T-cell (primary cell): Measurements from ENCODE around the gene CHML. TPM values are rescaled to one million over a fixed set of nuclear protein-coding genes. Genes with fewer than 3 reads are reported as not detected.

ENCODE experiments used
- ATAC-seq, 4 experiments: fragments of 200-7000 bp in 3 of 4; fragments of 150-1000 bp in 1 of 4; cut with Tn5 transposase; replicated peaks in 1 of 4; 1 replicate in 3 of 4; 2 replicates in 1 of 4; pipeline ENCODE4 v1.10.0; 2021; ENCODE audit warnings: moderate library complexity in 3 of 4, mild to moderate bottlenecking in 2 of 4, moderate number of reproducible peaks in 1 of 4
- CTCF ChIA-PET, 2 donors: fragments of 300-600 bp; sonication (Branson Sonifier 250); formaldehyde crosslinking; loops; one replicate each; lab custom pipeline; 2022; ENCODE audit warnings: antibody characterized with exemption in 2 of 2; lab: Charles Lee
- POLR2A ChIA-PET, 2 donors: fragments of 300-600 bp; sonication (Branson Sonifier 250); formaldehyde crosslinking; loops; one replicate each; lab custom pipeline; 2022; ENCODE audit warnings: antibody characterized with exemption in 2 of 2; lab: Charles Lee
- DNase-seq, 35 experiments: peaks; one replicate each; pipeline versions ENCODE4 v3.0.0 to v3.0.0-alpha.2; 2013 to 2023
- H3K27ac ChIP-seq: one replicate; pipeline ENCODE4 v1.5.1; 2013; ENCODE audit warnings: low read length
- H3K27me3 ChIP-seq, 2 experiments: replicated peaks in 1 of 2; 1 replicate in 1 of 2; 2 replicates in 1 of 2; pipeline versions ENCODE4 v1.6.1 to v1.7.0; 2013; ENCODE audit warnings: low read length in 1 of 2, mixed read lengths in 1 of 2; ENCODE audit not compliant: control insufficient read depth in 2 of 2, insufficient read depth in 2 of 2; ENCODE audit errors: extremely low read depth in 1 of 2
- H3K36me3 ChIP-seq, 2 donors: 1 replicate in 1 of 2; 2 replicates in 1 of 2; pipeline versions ENCODE4 v1.6.1 to v1.7.0; 2013; ENCODE audit warnings: low read length in 1 of 2; ENCODE audit not compliant: control insufficient read depth in 2 of 2, insufficient read depth in 1 of 2; ENCODE audit errors: extremely low read depth in 1 of 2
- H3K4me1 ChIP-seq, 2 experiments: 1 replicate in 1 of 2; 2 replicates in 1 of 2; pipeline versions ENCODE4 v1.6.1 to v1.7.0; 2013; ENCODE audit warnings: low read length in 2 of 2, mixed read lengths in 1 of 2; ENCODE audit not compliant: insufficient read depth in 2 of 2, control insufficient read depth in 1 of 2; ENCODE audit errors: extremely low read depth in 1 of 2
- H3K4me3 ChIP-seq, 2 donors: 1 replicate in 1 of 2; 2 replicates in 1 of 2; pipeline versions ENCODE4 v1.5.1 to v1.7.0; 2013; ENCODE audit warnings: mild to moderate bottlenecking in 2 of 2, low read length in 1 of 2, moderate library complexity in 1 of 2; ENCODE audit not compliant: control insufficient read depth in 1 of 2; ENCODE audit errors: extremely low read depth in 1 of 2
- H3K9me3 ChIP-seq: 2 replicates; pipeline ENCODE4 v1.7.0; 2013
- H3K27ac Mint-ChIP-seq, 2 donors: one replicate each; pipeline ENCODE4 v1.8.0; 2020 to 2021; ENCODE audit warnings: mild to moderate bottlenecking in 2 of 2, mixed read lengths in 2 of 2
- H3K27me3 Mint-ChIP-seq, 2 donors: one replicate each; pipeline ENCODE4 v1.8.0; 2021 to 2022; ENCODE audit warnings: mixed read lengths in 2 of 2
- H3K36me3 Mint-ChIP-seq: one replicate; pipeline ENCODE4 v1.8.0; 2021; ENCODE audit warnings: mixed read lengths
- H3K4me1 Mint-ChIP-seq, 3 donors: one replicate each; pipeline ENCODE4 v1.8.0; 2020 to 2022; ENCODE audit warnings: mixed read lengths in 3 of 3, mild to moderate bottlenecking in 1 of 3
- H3K4me3 Mint-ChIP-seq, 3 donors: one replicate each; pipeline ENCODE4 v1.8.0; 2020 to 2022; ENCODE audit warnings: mild to moderate bottlenecking in 3 of 3, mixed read lengths in 3 of 3, moderate library complexity in 3 of 3
- H3K9me3 Mint-ChIP-seq, 3 donors: one replicate each; pipeline ENCODE4 v1.8.0; 2020 to 2022; ENCODE audit warnings: mixed read lengths in 3 of 3
- WGBS: methylation state at CpG from one replicate; pipeline ENCODE4 v1.1.5; 2013; ENCODE audit warnings: missing lambda C conversion rate; ENCODE audit not compliant: insufficient coverage; 5-methylcytosine and 5-hydroxymethylcytosine counted together
- total RNA-seq, 35 experiments: library from RNA in 6 of 35; stranded (reverse) in 6 of 35; fragments of 120-200 nt in 1 of 35; gene quantifications; one replicate each; pipeline versions ENCODE4 v1.2.1 to v1.2.4 and lab custom pipeline; 2013 to 2026

CHML gene
- total RNA-seq, 5 donors from 2014 or later (not counting 1 experiment from before 2014, with no cell fraction given): 6.5 to 15.8 (median 12.4) TPM

DNA sequence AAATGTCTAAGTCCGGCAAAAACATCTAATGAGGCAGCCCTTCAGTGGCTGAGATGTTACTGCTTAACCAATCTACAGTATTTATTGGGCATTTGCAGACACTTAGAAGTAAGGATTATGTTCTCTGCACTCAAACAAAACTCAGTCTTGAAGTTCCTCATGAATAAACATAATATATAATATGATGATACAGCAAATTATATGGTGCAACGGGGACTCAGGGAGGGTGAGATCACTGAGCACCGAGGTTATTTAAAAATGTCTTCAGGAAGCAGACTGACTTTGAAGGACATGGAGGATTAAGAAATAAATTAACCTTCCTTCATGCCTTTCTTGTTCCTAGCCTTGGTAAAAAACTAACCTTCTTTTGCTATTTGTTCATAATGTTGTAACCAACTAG lies 39.8 kb upstream of the CHML start:
- H3K27ac ChIP-seq: no peak overlapping the region
- Mint-ChIP-seq H3K27me3 (peaks cover 0 to 3% of the 10 kb centered on the region in 2 donors), H3K4me3 (no peak overlapping the region), H3K9me3 (peaks cover 0 to 4% (median 0%) of the 10 kb centered on the region in 3 donors), H3K27ac (peak overlapping the region in 1 of 2 donors; percentile 59), H3K36me3 (peaks cover 7% of the 10 kb centered on the region), H3K4me1 (peaks cover 22 to 28% (median 25%) of the 10 kb centered on the region in 3 donors)
- ChIA-PET POLR2A (no interaction called here), CTCF (no interaction called here)
- H3K36me3 ChIP-seq: no peaks in the 10 kb centered on the region
- H3K9me3 ChIP-seq: no peaks in the 10 kb centered on the region
- no peaks in the 10 kb centered on the region for H3K27me3 ChIP-seq
- DNase-seq: no peak
- no peak overlapping the region for H3K4me3 ChIP-seq
- WGBS: no CpG with 5 or more reads among the region's 3 CpGs
- no peak for ATAC-seq
- peaks cover 9 to 26% of the 10 kb centered on the region in 2 experiments for H3K4me1 ChIP-seq

GRCh38 chr1:241679404-241679803 lies 39.2 kb upstream of the CHML start:
- DNase-seq (no peak), ATAC-seq (no peak)
- Histone ChIP-seq H3K4me1 (peaks cover 9 to 26% of the 10 kb centered on the region in 2 experiments), H3K36me3 (no peaks in the 10 kb centered on the region), H3K9me3 (no peaks in the 10 kb centered on the region), H3K4me3 (no peak overlapping the region), H3K27ac (no peak overlapping the region), H3K27me3 (no peaks in the 10 kb centered on the region)
- Mint-ChIP-seq H3K36me3 (peaks cover 7% of the 10 kb centered on the region), H3K4me3 (no peak overlapping the region), H3K27me3 (peaks cover 0 to 3% of the 10 kb centered on the region in 2 donors), H3K27ac (no peak overlapping the region), H3K9me3 (peaks cover 0 to 4% (median 0%) of the 10 kb centered on the region in 3 donors), H3K4me1 (peaks cover 22 to 28% (median 25%) of the 10 kb centered on the region in 3 donors)
- ChIA-PET CTCF (interaction anchor here in 1 of 2 donors (0.5 kb wide), 1 partner anchor 8 kb away, joined by 3 read pairs; no protein-coding TSS in a partner anchor), POLR2A (interaction anchor here in 1 of 2 donors (0.6 kb wide), 1 partner anchor 349 kb away, joined by 13 read pairs; no protein-coding TSS in a partner anchor)
- no CpG with 5 or more reads among the region's 4 CpGs for WGBS

DNA sequence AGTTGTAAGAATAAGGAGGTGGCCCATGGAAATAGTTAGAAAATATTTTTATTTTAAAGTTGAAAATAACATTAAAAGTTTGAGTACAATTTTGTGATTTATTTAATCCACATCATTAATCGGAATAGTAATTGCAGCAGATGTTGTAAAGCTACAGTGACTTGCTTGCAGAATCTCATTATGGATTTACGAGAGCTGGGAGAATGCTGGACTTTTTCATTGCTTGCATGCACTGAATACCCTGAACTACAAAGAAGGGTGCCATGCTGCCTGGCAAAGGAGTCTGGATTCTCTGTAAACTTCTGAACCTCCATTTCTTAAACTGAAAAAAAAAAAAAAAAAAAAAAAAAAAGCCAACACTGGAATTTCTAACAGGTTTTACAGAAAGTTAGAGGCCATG lies 38.4 kb upstream of the CHML start:
- H3K4me1 Mint-ChIP-seq: peaks cover 22 to 28% (median 25%) of the 10 kb centered on the region in 3 donors
- no peak overlapping the region for H3K4me3 ChIP-seq
- no peak overlapping the region for H3K4me3 Mint-ChIP-seq
- H3K27me3 Mint-ChIP-seq: peaks cover 0 to 3% of the 10 kb centered on the region in 2 donors
- no peaks in the 10 kb centered on the region for H3K27me3 ChIP-seq
- H3K36me3 Mint-ChIP-seq: peaks cover 7% of the 10 kb centered on the region
- DNase-seq (no peak), ATAC-seq (no peak)
- no CpG with 5 or more reads among the region's 2 CpGs for WGBS
- H3K9me3 Mint-ChIP-seq: peaks cover 0 to 4% (median 0%) of the 10 kb centered on the region in 3 donors
- H3K27ac ChIP-seq: no peak overlapping the region
- POLR2A ChIA-PET: interaction anchor here in 1 of 2 donors (0.6 kb wide), 1 partner anchor 350 kb away, joined by 13 read pairs; no protein-coding TSS in a partner anchor
- CTCF ChIA-PET: interaction anchor here (0.6 to 0.7 kb wide), 2 partner anchors 8 to 61 kb away, joined by 4 to 5 read pairs; no protein-coding TSS in a partner anchor
- no peaks in the 10 kb centered on the region for H3K36me3 ChIP-seq
- no peaks in the 10 kb centered on the region for H3K9me3 ChIP-seq
- H3K27ac Mint-ChIP-seq: no peak overlapping the region
- H3K4me1 ChIP-seq: peaks cover 9 to 26% of the 10 kb centered on the region in 2 experiments

GRCh38 chr1:241677201-241677600 lies 37.0 kb upstream of the CHML start:
- ChIA-PET POLR2A (interaction anchor here in 1 of 2 donors (0.6 kb wide), 1 partner anchor 34 kb away, joined by 3 read pairs; no protein-coding TSS in a partner anchor), CTCF (interaction anchor here (0.7 to 1.5 kb wide), 3 partner anchors 20 to 66 kb away, joined by 3 to 5 read pairs (median 4); no protein-coding TSS in a partner anchor)
- Histone ChIP-seq H3K4me1 (peaks cover 9 to 26% of the 10 kb centered on the region in 2 experiments), H3K4me3 (peak overlapping the region in 1 of 2 donors; percentile 37), H3K36me3 (no peaks in the 10 kb centered on the region), H3K9me3 (no peaks in the 10 kb centered on the region), H3K27ac (peak overlapping the region; percentile 88), H3K27me3 (no peaks in the 10 kb centered on the region)
- Mint-ChIP-seq H3K27ac (peak overlapping the region; percentile 89 to 91), H3K9me3 (peaks cover 0 to 4% (median 0%) of the 10 kb centered on the region in 3 donors), H3K27me3 (peaks cover 0 to 2% of the 10 kb centered on the region in 2 donors), H3K4me1 (peaks cover 22 to 28% (median 25%) of the 10 kb centered on the region in 3 donors), H3K36me3 (peaks cover 7% of the 10 kb centered on the region), H3K4me3 (peak overlapping the region; percentile 28 to 68 (median 63))
- DNase-seq (peak in 18 of 35 experiments; percentile 0 to 72 (median 6)), ATAC-seq (peak; percentile 98 to 99 (median 98))
- 0% methylated on average over 3 of the region's 5 CpGs for WGBS

GRCh38 chr1:241675983-241676382 lies 35.8 kb upstream of the CHML start:
- DNase-seq: peak in 1 of 35 experiments; percentile 0
- POLR2A ChIA-PET: interaction anchor here (0.6 to 0.7 kb wide), 2 partner anchors 41 to 191 kb away, joined by 3 to 7 read pairs; no protein-coding TSS in a partner anchor

GRCh38 chr1:241674805-241675384 lies 34.7 kb upstream of the CHML start:
- POLR2A ChIA-PET: interaction anchor here in 1 of 2 donors (1.1 kb wide), 1 partner anchor 34 kb away, joined by 3 read pairs; no protein-coding TSS in a partner anchor
- Mint-ChIP-seq H3K4me3 (no peak overlapping the region), H3K9me3 (no peaks in the 10 kb centered on the region), H3K4me1 (peaks cover 22 to 23% (median 22%) of the 10 kb centered on the region in 3 donors), H3K36me3 (no peaks in the 10 kb centered on the region), H3K27me3 (peaks cover 0 to 4% of the 10 kb centered on the region in 2 donors), H3K27ac (peak overlapping the region; percentile 31 to 44)
- Histone ChIP-seq H3K9me3 (no peaks in the 10 kb centered on the region), H3K27ac (peak overlapping the region; percentile 6), H3K4me3 (no peak overlapping the region), H3K36me3 (no peaks in the 10 kb centered on the region), H3K4me1 (peaks cover 9 to 26% of the 10 kb centered on the region in 2 experiments), H3K27me3 (peaks cover 0 to 5% of the 10 kb centered on the region in 2 experiments)
- WGBS: no CpG with 5 or more reads among the region's 1 CpG
- no peak for DNase-seq
- no peak for ATAC-seq
- CTCF ChIA-PET: interaction anchor here in 1 of 2 donors (1.0 kb wide), 1 partner anchor 9 kb away, joined by 3 read pairs; no protein-coding TSS in a partner anchor

More at GRCh38 chr1:241675983-241676382, 35.8 kb upstream of the CHML start:
- H3K36me3 ChIP-seq: no peaks in the 10 kb centered on the region
- no peaks in the 10 kb centered on the region for H3K9me3 Mint-ChIP-seq
- H3K4me1 Mint-ChIP-seq: peaks cover 22 to 28% (median 25%) of the 10 kb centered on the region in 3 donors
- peak overlapping the region; percentile 88 for H3K27ac ChIP-seq
- H3K27me3 ChIP-seq: no peaks in the 10 kb centered on the region
- peak overlapping the region; percentile 82 to 83 for H3K27ac Mint-ChIP-seq
- no peak for ATAC-seq
- peaks cover 9 to 26% of the 10 kb centered on the region in 2 experiments for H3K4me1 ChIP-seq
- H3K9me3 ChIP-seq: no peaks in the 10 kb centered on the region
- CTCF ChIA-PET: no interaction called here
- no peak overlapping the region for H3K4me3 ChIP-seq
- H3K4me3 Mint-ChIP-seq: peak overlapping the region in 1 of 3 donors; percentile 68
- no CpG with 5 or more reads among the region's 4 CpGs for WGBS
- no peaks in the 10 kb centered on the region for H3K36me3 Mint-ChIP-seq
- peaks cover 0 to 4% of the 10 kb centered on the region in 2 donors for H3K27me3 Mint-ChIP-seq
